HG03175 (cell line): Measurements from ENCODE around the gene ITCH.
"Not testable (repeated sequence)": the region's sequence is repeated elsewhere in the genome, so short reads cannot be mapped to it uniquely, and the experiment has no call there.

Source experiments
- ATAC-seq: cut with Tn5 transposase; IDR thresholded peaks from one replicate; pipeline ENCODE4 v1.9.1; 2021; ENCODE audit warnings: mild to moderate bottlenecking, moderate library complexity; ENCODE audit not compliant: unreplicated experiment

ITCH gene

DNA sequence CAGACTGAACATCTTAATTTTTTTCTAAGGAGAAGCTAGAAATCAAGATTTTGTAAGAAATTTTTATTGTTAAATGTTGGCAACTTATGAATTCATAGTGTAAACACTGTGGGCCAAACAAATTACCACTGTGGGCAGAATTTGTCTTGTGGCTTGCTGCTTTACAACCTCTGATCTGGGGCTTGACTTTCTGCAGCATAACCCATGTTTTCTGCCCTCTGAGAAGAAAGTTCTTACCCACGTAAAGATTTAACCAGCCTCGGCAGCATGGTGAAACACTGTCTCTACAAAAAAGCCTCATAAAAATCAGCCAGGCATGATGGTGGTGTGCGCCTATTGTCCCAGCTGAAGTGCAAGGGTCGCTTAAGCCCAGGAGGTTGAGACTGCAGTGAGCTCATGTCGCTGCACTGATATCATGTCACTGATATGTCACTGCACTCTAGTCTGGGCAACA is 12.9 kb downstream of the ITCH start:
- ATAC-seq, result no peak

DNA sequence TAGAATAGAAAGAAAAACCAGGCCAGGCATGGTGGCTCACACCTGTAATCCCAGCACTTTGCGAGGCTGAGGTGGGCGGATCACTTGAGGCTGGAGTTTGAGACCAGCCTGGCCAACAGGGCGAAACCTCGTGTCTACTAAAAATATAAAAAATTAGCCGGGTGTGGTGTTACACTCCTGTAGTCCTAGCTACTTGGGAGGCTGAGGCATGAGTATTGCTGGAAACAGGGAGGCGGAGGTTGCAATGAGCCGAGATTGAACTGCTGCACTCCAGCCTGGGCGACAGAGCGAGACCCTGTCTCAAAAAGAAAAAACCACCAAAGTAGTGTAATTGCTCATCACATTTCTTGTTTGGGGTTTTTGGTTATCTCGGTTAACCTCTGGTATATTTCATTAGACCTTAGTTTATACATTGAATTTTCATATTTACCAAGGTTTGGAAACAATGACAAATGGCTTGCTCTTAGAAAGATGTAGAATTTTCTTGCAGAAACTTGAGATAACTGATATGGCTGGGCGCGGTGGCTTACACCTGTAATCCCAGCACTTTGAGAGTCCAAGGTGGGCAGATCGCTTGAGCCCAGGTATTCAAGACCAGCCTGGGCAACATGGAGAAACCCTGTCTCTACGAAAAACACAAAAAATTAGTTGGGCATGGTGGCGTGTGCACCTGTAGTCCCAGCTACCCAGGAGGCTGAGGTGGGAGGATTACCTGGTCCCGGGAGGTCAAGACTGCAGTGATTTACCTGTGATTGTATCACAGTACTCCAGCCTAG is 14.2 kb downstream of the ITCH start:
- no peak for ATAC-seq

DNA sequence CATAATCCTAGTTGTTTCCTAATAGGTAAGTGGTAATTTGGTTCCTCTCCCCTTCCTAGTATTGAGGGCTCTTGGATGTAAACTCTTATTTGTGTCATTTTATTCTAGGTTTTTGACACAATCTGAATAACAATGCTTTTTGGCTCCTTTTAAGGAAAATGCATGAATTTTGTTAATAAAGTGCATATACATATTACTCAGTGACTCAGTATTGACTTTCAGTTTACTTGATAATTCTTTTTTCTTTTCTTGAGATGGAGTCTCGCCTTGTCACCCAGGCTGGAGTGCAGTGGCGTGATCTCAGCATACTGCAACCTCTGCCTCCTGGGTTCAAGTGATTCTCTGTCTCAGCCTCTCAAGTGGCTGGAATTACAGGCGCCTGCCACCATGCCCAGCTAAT is 19.1 kb downstream of the ITCH start:
- ATAC-seq, result no peak

DNA sequence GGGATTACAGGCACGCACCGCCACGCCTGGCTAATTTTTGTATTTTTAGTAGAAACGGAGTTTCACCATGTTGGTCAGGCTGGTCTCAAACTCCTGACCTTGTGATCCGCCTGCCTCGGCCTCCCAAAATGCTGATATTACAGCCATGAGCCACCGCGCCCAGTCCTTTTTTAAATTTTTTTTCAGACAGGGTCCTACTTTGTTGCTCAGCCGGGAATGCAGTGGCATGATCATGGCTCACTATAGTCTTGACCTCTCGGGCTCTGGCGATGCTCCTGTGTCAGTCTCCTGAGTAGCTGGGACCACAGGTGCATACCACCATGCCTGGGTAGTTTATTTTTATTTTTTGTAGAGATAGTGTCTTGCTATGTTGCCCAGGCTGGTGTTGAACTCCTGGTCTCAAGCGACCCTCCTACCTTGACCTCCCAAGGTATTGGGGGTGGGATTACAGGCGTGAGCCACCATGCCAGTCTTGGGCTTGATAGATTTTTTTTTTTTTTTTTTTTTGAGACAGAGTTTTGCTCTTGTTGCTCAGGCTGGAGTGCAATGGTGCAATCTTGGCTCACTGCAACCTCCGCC is 19.9 kb downstream of the ITCH start:
- ATAC-seq, result not testable (repeated sequence)

DNA sequence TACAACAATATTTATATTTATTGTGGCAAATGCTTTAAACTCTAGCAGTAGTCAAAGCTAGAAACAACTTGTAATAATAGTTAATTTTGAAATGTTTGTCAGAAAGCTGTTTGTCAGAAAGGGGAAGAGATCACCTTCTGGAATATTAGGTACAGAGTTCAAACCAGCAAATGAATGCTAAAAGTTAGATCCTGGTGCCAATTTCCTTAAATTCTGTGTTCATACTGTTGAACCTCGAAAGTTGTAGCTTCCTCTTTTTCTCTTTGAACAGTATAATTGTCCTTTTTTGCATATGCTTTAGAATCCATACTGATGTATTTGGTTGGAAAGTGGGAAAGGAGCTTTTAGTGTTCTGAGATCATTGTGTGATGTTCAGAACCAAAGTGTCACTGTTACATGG is 22.4 kb downstream of the ITCH start:
- ATAC-seq, result no peak

DNA sequence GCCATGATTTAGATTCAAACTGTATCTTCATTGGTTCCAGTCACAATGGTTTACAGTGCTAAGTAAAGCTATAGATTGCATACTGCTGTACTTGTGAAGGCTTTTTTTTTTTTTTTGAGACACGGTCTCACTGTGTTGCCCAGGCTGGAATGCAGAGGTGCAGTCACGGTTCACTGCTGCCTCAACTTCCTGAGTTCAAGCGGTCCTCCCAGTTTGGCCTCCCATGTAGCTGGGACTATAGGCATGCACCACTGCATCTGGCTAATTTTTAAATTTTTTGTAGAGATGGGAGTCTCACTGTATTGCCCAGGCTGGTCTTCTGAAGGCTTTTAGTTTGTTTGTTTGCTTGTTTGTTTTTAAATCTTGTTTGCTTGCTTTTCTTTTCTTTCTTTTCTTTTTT is 24.9 kb downstream of the ITCH start:
- ATAC-seq, result no peak

DNA sequence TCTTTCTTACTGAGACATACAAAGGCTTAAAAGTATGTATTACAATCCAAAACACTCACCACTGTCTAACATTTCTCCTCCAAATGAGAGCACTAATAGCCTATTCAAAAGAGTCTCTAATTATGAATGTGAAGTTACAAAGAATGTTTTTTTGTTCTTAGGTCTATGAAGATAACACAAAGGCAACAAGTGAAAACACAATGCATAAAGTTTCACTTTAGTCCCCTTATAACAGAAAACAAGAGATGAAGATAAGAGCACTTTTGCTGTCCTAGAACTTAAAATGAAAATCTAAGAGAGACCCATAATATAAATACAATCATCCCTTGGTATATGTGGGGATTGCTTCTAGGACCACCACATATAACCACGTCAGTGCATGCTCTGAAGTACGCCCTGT is 25.6 kb downstream of the ITCH start:
- no peak for ATAC-seq

DNA sequence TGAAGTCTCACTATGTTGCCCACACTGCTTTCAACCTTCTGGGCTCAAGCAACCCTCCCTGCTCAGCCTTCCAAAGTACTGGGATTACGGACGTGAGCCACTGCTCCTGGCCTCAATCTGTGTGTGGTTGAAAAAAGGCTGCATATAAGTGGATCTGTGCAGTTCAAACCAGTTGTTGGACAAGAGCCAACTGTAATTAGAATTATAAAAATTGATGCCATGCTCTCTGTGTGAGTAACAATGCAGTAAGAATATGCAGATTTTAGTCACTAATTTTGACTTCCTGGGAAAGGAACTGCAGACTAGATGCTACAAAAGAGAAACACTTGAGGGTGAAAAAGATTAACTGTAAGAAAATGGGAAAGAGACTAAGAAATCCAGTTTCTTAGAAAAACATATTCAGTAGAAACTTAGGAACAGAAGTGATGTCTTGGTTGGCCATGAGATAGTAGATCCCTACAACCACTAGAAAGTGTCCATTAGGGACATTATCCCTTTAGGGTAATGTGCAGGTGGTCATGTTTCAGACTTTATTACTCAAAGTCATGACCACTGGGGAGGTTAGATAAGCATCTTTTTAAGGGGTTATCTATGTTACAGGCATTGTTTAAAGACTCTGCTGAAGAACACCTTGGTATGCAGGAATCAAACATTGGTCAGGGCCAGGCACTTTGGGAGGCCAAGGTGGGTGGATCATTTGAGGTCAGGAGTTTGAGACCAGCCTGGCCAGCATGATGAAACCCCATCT is 26.3 kb downstream of the ITCH start:
- ATAC-seq, result no peak

DNA sequence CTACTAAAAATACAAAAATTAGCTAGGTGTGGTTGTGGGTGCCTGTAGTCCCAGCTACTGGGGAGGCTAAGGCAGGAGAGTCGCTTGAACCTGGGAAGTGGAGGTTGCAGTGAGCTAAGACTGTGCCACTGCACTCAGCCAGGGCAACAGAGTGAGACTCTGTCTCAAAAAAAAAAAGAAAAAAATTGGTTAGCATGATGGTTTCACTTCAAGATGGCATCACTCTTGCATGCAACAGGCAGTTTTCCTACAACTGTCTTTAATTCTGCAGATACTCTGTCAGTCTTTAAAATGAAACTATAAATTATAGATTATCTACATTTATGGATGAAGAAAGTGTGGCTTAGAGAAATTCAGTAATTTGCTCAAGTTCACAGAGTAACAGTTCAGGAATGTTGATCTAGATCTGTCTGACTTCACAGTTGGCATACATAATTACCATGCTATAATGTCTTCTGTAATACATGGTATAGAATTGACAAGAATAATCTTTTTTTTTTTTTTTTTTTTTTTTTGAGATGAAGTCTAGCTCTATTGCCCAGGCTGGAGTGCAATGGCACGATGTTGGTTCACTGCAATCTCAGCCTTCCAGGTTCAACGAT is 27.0 kb downstream of the ITCH start:
- no peak for ATAC-seq

DNA sequence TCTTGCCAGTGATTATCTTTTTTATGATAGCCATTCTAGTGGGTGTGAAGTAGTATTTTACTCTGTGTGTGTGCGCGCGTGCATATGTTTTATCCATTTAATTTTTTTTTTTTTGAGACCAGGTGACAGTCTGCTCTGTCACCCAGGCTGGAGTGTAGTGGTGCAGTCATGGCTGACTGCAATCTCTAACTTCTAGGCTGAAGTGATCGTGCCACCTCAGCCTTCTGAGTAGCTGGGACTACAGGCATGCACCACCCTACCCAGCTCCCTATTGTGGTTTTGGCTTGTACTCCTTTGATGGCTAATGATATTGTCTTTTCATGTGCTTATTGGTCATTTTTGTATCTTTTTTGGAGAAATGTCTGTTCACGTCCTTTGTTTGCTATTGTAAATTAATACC is 33.3 kb downstream of the ITCH start:
- ATAC-seq, result no peak

DNA sequence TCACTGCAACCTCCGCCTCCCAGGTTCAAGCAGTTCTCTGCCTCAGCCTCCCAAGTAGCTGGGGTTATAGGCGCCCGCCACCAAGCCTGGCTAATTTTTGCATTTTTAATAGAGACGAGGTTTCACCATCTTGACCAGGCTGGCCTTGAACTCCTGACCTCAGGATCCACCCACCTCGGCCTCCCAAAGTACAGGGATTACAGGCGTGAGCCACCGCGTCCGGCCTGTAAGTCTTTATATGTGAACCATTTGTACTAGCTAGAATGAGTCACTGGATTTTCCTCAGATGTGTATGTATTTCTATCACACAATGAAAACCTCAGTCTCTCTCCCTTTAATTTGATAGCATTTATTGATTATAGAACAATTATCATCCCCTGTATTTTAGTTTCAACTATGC is 34.0 kb downstream of the ITCH start:
- no peak for ATAC-seq

DNA sequence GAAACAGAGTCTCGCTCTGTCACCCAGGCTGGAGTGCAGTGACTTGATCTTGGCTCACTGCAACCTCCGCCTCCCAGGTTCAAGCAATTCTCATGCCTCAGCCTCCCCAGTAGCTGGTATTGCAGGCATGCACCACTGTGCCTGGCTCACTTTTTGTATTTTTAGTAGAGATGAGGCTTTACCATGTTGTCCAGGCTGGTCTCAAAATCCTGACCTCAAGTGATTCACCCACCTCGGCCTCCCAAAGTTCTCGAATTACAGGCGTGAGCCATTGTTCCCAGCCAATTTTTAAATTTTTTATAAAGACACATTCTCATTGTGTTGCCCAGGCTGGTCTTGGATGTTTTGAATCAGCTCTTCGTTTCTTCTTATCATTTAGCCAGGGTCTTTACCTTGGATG is 37.7 kb downstream of the ITCH start:
- not testable (repeated sequence) for ATAC-seq

DNA sequence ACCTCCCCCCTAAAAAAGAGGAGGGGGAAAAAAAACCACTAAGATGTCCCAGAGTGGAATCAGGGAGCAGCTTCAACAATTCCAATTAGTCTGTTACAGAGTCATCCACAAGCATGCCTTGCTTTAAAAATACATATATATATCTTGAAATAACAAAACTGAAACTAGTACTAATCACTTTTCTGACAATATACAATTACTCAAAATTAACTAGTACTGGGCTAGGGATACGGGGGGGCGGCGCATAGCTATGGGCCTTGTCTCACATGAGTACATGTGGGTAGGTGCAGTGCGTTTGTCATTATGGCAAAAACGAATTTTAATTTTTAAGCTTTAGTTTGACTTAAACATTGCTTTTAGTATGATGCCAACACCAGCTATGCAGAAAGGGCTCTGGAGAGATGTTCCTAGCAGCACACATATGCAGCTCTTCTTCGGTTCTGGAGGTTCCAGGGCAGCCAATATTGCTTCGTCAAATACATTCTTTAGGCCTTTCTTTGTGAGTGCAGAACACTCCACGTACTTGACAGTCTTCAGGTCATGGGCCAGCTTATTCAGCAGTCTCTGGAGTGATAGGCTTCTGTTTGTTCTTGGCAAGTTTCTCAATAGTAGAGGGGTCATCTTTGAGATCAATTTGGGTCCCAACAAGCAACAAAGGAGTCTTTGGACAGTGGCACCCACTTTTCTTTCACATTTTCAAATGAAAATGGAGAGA is 38.8 kb downstream of the ITCH start:
- no peak for ATAC-seq

DNA sequence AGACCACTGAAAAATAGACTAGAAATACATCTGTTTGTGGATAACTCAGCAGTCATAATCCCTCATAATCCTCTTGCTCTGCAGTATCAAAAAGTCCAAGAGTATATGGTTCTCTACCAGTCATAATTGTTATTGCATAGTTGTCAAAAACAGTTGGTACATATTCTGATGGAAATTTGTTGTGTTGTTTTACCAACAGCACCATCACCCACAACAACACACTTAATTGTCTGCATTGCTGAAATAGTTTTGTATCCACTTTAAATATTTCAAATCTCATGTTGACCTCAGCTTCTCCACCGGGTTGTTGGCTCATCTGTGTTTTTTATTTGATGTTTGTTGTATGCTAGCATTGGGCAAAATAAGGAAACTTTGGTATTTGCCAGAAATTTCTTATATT is 39.4 kb downstream of the ITCH start:
- no peak for ATAC-seq

DNA sequence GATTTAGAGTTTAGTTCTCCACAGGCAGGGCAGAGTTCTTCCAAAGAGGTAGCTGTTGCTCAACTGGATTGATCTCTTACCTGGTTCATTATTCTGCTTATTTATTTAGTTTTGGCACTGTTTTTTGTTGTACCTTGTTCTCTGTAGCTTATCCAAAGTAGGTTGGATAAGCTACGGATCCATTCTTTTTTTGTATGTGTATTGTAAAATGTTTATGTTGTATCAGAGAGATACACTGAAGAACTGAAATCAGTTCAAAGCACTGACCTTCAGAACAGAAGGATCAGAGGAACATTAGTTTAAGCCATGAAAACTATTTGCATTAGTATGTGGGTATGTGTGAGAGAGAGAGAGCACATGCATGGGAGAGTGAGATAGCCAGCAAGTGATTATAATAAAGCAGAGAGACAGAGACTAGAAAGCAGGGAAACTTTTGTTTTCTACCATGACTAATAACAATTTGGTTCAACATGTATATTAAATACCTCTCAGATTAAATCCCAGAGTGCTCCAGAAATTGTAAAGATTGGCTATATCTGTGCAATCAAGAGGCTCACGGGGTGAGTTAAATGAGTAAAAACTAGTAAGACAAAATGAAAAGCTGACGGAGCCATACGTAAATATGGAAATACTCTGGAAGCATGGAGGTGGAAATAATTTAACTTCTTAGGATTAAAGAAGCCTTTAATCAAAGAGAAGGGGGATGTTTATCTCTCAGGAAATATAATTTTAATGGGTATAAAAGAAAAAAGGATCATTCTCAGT is 40.2 kb downstream of the ITCH start:
- no peak for ATAC-seq

DNA sequence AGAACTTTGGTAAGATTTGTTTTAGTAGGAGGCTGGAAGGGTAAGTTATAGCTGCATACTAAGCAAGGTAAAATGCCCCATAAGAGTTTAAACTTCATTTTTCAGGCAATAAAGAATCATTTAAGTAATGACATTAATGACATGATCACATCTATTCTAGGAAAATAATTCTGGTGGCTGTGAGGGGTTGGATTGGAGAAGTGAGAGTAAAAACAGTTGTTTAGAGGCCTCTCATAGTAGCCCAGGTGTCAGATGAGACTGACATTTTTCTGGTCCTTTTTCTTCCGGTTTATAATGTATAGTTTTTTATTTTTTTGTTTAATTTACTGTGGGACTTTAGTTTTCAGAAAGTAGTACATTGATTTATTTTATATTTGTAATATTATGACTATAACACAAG is 40.8 kb downstream of the ITCH start:
- peak; percentile 53 for ATAC-seq

DNA sequence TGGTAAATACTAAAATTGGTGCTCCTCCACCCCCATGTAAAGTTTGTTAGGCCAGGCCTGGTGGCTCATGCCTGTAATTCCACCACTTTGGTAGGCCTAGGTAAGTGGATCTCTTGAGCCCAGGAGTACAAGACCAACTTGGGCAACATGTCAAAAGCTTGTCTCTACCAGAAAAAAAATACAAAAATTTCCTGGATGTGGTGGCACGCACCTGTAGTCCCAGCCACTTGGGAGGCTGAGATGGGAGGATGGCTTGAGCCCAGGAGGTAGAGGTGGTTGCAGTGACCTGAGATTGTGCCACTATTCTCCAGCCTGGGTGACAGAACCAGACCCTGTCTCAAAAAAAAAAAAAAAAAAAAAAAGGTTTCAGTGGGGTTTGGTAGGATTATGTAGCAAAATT is 41.7 kb downstream of the ITCH start:
- ATAC-seq, result no peak

DNA sequence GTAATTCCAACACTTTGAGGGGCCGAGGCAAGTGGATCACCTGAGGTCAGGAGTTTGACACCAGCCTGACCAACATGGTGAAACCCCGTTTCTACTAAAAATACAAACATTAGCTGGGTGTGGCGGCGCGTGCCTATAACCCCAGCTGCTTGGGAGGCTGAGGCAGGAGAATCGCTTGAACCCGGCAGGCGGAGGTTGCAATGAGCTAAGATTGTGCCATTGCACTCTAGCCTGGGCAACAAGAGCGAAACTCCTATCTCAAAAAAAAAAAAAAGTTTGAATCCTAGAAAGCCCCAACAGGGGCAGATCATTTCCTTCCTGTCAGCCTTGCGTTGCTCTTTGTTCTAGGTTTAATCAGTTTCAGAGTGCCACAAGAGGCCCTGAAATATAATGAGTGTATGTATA is 42.2 kb downstream of the ITCH start:
- ATAC-seq, result not testable (repeated sequence)

DNA sequence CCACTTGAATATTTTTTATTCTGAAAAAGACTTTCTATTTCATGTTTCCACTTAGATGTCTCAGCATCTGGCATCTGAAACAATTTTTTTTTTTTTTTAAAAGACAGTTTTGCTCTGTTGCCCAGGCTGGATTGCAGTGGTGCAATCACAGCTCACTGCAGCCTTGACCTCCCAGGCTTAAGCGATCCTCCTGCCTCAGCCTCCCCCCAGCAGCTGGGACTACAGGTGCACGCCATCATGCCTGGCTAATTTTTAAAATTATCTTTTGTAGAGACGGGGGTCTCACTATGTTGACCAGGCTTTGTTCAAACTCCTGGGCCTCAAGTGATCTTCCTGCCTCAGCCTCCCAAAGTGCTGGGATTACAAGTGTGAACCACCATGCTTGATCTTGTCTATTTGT is 42.9 kb downstream of the ITCH start:
- not testable (repeated sequence) for ATAC-seq

DNA sequence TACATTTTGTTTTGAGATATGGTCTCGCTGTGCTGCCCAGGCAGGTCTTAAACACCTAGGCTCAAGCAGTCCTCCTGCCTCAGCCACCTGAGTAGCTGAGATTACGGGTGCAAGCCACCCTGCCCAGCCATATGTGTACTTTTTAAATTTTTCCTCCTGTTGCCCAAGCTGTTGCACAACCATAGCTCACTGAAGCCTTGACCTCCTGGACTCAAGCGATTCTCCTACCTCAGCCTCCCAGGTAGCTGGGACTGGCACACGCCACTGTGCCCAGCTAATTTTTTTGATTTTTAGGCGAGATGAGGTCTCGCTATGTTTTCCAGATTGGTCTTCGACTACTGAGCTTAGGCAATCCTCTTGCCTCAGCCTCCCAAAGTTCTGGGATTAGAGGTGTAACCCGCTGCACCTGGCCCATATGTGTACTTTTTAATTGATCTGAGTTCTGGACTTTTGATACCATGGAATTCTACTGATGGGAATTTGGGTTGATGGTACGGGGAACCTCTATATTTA is 44.9 kb downstream of the ITCH start:
- no peak for ATAC-seq
